Loucy (cell line): ENCODE measurements around the gene FKBP4.

ENCODE experiments used
- EZH2phosphoT487 ChIP-seq: fragments of 200-600 bp; IDR thresholded peaks from 2 replicates; pipeline ENCODE4 v1.6.1; 2018; ENCODE audit warnings: antibody characterized with exemption, mild to moderate bottlenecking, moderate library complexity, borderline replicate concordance
- TF ChIP-seq, protein P1 (sequence below): fragments of 200-600 bp; sonication (generic); conservative IDR thresholded peaks from 2 replicates; pipeline ENCODE4 v1.5.1; 2014; ENCODE audit warnings: mild to moderate bottlenecking, antibody characterized with exemption, low read length

DNA sequence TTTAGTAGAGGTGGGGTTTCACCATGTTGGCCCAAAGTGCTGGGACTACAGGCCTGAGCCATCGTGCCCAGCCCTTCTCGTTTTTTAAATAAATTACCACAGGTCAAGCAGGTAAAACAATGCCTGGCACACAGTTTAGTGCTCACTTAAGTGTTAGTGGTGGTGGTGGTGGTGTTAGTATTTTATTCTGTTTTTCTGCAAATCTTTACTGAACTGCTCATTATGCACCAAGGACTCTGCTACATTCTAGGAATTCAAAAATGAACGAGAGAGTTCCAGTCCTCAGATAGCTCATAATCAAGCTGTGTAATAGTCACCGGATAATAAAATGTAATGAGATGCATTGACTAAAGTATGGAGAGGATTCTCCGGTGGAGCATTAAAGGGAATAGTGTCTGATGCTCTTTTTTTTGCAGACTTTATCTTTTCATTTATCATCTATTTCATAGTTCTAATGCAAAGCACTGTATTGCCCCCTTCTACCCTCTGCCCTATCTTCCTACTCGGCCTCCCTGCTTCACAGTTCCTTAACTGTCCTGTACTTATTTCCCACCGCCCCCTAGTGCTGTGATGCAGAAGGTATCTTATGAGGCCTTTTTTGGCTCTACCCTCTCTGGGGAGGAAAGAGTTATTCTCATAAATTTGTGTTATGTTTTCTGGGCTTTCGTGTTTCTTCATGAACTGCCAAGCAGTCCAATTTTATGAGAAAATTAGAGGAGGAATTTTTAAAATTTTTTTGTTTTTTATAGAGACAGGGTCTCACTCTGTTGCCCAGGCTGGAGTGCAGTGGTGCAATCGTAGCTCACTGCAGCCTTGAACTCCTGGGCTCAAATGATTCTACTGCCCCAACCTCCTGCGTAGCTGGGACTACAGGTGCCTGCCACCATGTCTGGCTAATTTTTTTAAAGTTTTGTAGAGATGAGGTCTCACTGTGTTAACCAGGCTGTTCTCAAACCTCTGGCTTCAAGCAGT, 18.7 kb downstream of the FKBP4 start:
- TF ChIP-seq, protein P1, sequence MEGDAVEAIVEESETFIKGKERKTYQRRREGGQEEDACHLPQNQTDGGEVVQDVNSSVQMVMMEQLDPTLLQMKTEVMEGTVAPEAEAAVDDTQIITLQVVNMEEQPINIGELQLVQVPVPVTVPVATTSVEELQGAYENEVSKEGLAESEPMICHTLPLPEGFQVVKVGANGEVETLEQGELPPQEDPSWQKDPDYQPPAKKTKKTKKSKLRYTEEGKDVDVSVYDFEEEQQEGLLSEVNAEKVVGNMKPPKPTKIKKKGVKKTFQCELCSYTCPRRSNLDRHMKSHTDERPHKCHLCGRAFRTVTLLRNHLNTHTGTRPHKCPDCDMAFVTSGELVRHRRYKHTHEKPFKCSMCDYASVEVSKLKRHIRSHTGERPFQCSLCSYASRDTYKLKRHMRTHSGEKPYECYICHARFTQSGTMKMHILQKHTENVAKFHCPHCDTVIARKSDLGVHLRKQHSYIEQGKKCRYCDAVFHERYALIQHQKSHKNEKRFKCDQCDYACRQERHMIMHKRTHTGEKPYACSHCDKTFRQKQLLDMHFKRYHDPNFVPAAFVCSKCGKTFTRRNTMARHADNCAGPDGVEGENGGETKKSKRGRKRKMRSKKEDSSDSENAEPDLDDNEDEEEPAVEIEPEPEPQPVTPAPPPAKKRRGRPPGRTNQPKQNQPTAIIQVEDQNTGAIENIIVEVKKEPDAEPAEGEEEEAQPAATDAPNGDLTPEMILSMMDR, result peak; percentile 79
- no peak for TF ChIP-seq EZH2phosphoT487
